Activated gamma-delta T cell (primary cell): Measurements from ENCODE around the gene CEBPE.

Source experiments
- DNase-seq: peaks from one replicate; lab custom pipeline; 2025; lab: John Stamatoyannopoulos, UW

Gene CEBPE

GRCh38 chr14:23102801-23103200 is 16.3 kb downstream of the CEBPE start:
- no peak for DNase-seq

DNA sequence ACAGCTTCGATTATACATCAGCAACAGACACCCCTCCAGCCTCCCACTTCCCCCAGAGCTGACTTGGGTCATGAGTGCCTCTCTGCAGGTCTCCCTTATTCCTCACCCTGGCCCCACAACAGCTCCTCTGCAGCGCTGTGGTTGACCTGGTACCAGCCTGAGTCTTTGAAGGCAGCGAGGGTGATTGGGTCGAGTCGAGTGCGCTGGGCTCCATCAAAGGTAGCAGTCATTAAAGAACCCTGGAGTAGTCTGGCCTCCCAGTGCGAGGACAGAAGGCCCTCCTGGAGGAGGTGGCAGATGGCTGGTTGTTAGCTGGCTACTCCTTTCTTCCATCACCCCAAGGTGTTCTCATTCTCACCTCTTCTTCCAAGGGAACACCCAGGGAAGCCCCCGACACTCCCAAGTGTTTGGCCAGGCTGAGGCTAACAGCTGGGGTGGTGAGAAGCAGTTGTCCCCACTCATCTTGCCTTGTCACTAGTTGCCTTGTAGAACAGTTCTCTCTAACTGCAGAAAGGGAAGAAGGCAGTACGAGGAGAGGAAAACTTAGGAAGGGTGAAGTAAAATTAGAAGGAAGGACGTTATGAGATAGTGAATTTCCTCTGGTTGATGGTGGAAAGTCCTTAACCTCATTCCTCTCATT is 16.9 kb downstream of the CEBPE start:
- no peak for DNase-seq

DNA sequence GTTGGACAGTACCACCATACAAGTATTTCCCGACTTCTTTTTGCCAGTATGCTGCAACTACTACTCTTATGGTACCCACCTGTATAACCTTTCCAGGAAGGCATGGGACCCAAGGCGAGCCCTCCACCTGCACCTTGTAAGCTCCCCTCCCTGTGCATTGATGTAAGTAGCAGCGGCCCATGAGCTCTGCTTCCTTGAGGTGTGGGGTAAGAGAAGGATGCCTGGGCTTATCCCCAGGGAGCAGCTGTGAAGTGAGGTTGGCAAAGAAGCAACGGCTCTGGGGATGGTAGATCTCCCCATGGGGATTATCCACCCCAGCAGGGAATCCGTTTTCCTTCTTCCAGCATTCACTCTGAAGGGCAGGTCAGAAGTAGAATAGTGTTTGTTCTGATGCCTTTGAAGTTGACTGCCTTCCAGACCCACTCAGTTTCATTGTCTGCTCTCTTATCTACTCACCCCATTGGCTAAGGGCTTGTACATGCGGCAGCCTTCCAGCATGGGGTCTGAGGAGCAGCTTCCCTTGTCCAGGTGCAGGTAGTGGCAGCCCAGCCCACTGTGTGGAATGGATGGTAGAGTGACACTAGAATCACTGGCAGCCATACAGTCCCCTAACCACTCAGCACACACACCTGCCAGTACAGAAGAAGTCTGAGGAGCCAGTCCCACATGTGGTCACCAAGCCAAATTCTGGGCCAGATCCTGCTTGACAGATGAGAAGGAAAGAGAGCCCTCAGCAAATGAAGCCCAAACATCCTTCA is 17.7 kb downstream of the CEBPE start:
- no peak for DNase-seq

- no peak for DNase-seq
These were observed 19.7 kb downstream of the CEBPE start for GRCh38 chr14:23099212-23099861.

DNA sequence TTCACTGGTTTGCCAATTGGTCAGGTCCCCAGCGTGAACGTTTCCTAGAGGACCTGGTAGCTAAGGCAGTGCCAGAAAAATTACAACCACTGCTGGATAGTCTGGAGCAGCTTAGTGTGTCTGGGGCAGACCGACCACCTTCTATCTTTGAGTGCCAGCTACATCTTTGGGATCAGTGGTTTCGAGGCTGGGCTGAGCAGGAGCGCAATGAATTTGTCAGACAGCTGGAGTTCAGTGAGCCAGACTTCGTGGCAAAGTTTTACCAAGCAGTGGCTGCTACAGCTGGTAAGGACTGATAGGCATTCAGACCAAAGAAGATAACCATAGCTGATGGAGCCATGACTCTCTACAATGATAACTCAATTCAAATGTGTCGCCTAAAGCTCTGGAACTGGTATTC is 21.3 kb downstream of the CEBPE start:
- DNase-seq: no peak

DNA sequence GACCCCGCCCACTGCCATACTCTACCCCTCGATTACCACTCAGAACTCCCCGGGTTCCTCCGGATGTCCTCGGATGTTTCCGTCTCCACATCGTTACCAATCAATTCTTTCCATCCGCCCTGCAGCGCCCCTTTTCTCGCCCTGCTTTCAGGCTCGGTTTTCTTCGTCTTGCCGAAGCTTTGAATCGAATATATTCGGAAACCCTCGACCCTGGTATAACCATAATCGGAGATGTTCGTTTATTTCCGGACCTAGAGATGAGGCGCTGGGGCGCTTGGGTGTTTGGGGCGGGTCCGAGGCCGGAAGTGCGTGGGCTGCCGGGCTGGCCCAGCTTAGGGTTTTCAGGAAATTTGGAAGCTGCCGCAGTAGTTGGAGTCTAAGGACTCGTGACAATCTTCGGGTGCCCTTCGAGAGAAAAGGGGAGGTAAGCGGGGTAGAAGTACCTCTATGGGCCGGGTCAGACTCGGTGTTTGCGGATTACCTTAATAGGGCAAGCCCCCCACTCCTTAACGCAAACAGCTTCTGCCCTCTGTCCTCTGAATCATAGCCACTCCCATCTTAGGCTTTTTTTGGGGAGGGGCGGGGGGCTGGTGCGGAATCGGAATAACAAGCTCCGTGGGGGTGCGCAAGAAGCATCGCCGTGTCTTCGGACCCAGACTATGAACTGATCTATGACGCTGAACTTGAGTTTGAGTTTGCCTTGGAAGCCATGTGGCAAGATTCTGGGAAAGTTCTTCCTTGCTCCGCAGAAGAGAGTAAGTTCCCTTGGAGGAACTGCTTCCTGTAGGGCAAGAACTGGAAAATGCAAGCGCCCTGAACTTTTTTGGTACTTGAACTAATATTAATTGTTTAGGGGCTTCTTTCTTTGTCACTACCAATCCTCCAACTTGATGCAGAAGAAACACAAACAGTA is 23.6 kb downstream of the CEBPE start, which contains the start of gene C14orf119:
C14orf119 (plus strand) TSS at position 310 of the 913 bp plus-strand sequence. CDS start 2,154 bp downstream, outside the sequence.
- DNase-seq: no peak

DNA sequence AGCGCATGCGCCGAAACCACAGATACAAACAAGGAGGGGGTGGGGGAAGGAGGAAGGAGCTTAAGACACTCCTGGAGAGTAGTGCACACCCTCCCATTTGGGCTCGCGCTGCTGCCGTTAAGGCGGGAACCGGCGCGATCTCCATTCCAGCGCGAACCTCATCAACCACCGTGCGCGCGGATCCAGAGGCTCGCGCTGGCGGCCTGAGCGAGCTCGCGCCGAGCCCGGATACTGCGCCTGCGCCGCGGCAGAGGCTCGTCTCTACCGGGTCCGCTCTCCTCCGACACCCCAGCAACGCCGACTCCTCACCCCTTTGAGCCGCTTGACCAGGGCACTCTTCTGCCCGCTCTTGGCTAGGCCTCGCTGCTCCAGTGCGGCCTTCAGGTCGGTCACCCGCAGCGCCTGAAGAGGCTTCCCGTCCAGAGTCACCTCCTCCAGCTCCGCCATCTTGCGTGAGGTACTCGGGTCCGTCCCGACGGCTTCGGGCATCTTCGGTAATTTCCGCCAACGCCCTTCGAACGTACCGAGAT is 24.3 kb downstream of the CEBPE start, which contains the start of gene ACIN1:
ACIN1 (minus strand) TSS at position 471 of the 530 bp plus-strand sequence; CDS start at position 447, 24 bp downstream.
- no peak for DNase-seq

- no peak for DNase-seq
These were observed 24.9 kb downstream of the CEBPE start for GRCh38 chr14:23093991-23094665.

DNA sequence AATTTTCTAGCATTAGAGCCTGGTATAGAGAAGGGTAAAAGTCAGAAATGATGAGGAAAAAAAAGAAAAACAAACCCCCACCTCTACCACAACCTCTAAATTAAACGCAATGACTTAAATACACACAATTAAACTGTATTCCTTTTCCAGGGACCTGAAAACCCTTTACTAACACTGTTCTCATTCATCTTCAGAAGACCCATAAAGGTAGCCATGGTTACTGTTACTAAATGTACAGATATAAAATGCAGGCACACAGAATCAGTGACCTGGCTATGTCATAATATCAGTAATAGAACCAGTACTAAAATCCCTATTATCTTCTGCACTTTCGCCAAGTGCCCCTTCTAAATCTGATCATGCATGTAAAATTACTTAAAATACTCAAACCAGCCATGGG is 25.5 kb downstream of the CEBPE start:
- no peak for DNase-seq

DNA sequence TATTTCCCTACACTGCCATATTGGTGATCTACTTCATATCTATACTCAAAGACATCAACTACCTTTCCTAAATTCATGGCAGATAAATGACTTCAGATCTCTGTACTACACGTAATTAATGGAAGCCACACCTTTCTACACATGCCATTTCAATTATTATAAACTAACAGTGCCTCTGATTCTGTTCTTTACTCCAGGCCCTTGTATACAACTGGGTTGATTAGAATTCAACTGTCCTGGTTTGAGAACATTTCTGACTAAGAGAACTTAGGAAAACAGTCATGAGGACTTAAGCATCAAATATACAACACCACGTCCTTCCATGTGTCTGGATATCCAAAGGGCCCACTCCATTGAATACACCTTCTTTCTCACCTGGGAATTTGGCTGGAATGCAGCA is 26.0 kb downstream of the CEBPE start:
- DNase-seq: no peak

DNA sequence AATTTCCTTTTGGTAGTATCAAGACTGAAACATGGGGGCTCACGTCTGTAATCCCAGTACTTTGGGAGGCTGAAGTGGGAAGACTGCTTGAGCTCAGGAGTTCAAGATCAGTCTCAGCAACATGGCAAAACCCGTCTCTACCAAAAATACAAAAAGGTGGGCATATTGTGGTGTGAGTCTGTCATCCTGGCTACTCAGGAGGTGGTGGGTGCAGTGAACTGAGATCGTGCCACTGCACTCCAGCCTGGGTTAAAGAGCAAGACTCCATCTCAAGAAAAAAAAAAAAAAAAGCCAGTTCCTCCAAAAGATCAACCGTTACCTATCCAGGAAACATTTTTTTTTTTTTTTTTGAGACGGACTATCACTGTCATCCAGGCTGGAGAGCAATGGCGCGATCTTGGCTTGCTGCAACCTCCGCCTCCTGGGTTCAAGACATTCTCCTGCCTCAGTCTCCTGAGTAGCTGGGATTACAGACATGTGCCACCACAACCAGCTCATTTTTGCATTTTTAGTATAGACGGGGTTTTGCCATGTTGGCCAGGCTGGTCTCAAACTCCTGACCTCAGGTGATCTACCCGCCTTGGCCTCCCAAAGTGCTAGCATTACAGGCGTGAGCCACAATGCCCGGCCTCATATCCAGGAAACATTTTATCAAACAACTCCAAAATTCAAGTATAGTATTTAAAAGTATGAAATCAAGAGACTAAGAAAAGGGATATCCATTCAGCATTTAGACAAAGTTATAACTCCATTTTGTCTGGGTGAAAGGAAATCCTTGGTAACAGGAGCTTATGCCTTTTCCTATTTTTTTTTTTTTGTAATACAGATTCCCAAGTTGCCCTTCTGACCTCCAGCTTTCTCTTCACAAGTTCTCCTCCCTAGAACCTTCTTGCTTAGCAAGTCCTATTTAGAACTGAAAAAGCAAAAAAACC is 27.5 kb downstream of the CEBPE start:
- no peak for DNase-seq

- DNase-seq: no peak
These were observed 28.8 kb downstream of the CEBPE start for GRCh38 chr14:23090254-23090636.

GRCh38 chr14:23089498-23090253 is 29.4 kb downstream of the CEBPE start:
- DNase-seq: no peak

GRCh38 chr14:23086565-23086964 is 32.5 kb downstream of the CEBPE start:
- DNase-seq: no peak

GRCh38 chr14:23085458-23085857 is 33.6 kb downstream of the CEBPE start:
- no peak for DNase-seq

DNA sequence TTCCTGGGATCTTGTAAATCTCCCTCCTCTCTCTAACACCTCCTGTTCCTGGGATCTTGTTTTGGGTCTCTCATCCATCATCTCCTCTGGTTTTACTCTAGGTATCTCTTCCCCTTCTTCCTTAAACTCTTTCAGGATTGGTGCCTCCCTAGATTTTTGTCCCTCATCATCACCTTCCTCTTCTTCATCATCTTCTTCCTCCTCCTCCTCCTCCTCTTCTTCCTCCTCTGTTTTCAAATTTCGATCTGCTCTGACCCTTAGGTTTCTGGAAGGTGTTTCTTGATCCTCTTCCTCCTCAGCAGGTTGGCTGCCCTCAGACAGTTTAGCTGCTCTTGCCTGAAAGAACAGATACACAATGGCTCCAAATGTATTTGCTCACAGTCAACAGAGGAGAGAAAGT is 38.6 kb downstream of the CEBPE start:
- DNase-seq: no peak

- no peak for DNase-seq
These were observed 39.3 kb downstream of the CEBPE start for GRCh38 chr14:23079716-23080115.

DNA sequence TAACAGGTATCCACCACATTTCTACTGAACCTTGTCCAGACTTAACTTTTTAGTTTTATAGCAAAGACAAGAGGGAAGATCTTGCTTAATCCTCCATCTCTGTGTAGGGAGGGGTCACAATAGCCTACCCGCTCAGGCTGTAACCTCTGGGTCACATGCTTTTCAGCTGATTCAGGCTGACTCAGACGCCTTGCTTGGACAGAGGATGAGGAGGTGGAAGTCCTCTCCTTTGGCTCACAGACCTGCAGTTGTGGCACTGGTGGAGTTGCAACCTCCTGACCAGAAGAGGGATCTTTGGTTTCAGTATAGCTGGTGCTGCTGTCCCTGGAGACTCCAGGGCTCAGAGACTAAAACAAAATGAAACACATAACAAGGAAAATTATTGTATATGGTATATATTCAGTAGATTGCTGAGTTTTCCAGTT is 40.4 kb downstream of the CEBPE start:
- DNase-seq: no peak

DNA sequence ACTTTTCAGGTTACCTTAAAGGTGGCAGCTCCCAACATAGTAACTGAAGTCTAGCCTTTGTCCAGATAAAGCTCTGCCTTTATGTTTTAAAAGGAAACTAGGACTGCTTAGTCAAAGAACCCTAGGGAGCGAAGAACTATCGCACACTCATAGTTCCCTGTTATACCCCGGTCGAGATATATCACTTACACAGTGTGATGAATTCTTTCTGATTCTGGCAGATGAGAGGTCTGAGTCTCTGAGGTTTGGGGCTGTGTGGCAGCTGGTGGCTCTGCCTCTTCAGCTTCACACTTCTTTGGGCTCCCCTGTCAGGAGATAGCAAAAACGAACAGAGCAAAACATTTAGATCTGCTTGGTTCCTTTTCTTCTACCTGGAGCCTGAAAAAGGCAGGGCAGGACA is 41.1 kb downstream of the CEBPE start:
- DNase-seq: no peak
